Gastroesophageal sphincter (tissue), 4 donors: ENCODE data around the gene EVC2. TPM values are rescaled to one million over a fixed set of nuclear protein-coding genes. Genes with fewer than 3 reads are reported as not detected.

Experiments
- ATAC-seq: fragments of 150-250 bp; one replicate; pipeline ENCODE4 v1.9.1; 2016; ENCODE audit warnings: mild to moderate bottlenecking, moderate library complexity
- H3K27ac ChIP-seq, 4 donors: fragments of 200-600 bp; sonication (generic) in 3 of 4; 1 replicate in 3 of 4; 2 replicates in 1 of 4; pipeline ENCODE4 v1.5.1; 2016 to 2019
- H3K27me3 ChIP-seq: fragments of 200-600 bp; sonication (generic); one replicate; pipeline ENCODE4 v1.5.1; 2019
- H3K36me3 ChIP-seq, 2 donors: fragments of 200-600 bp; sonication (generic); one replicate each; pipeline ENCODE4 v1.5.1; 2019; ENCODE audit warnings: control low read depth in 1 of 2
- H3K4me1 ChIP-seq, 3 donors: fragments of 200-600 bp; sonication (generic); 1 replicate in 2 of 3; 2 replicates in 1 of 3; pipeline ENCODE4 v1.5.1; 2016 to 2019; ENCODE audit warnings: control low read depth in 2 of 3
- H3K4me3 ChIP-seq, 2 donors: fragments of 200-600 bp; sonication (generic); one replicate each; pipeline ENCODE4 v1.5.1; 2019; ENCODE audit warnings: mild to moderate bottlenecking in 1 of 2, moderate library complexity in 1 of 2
- H3K9me3 ChIP-seq, 3 donors: fragments of 200-600 bp; sonication (generic); one replicate each; pipeline ENCODE4 v1.5.1; 2017 to 2019; ENCODE audit warnings: control low read depth in 2 of 3
- EP300 ChIP-seq: sonication (generic); formaldehyde crosslinking; IDR thresholded peaks from one replicate; pipeline ENCODE4 v1.6.1; 2017; ENCODE audit warnings: antibody characterized with exemption, mild to moderate bottlenecking
- POLR2A ChIP-seq, 2 donors: fragments of 450-650 bp; IDR thresholded peaks; one replicate each; pipeline ENCODE4 v1.6.1; 2017; ENCODE audit warnings: antibody characterized with exemption in 2 of 2, mild to moderate bottlenecking in 2 of 2, moderate library complexity in 1 of 2
- POLR2AphosphoS5 ChIP-seq: sonication (generic); formaldehyde crosslinking; IDR thresholded peaks from one replicate; pipeline ENCODE4 v1.6.1; 2017; ENCODE audit warnings: antibody characterized with exemption
- WGBS, 2 donors: methylation state at CpG; one replicate each; pipeline ENCODE4 v1.1.5; 2018; ENCODE audit warnings: low coverage in 1 of 2; 5-methylcytosine and 5-hydroxymethylcytosine counted together
- total RNA-seq, 4 donors: library from RNA; depleted of rRNA; stranded (reverse); fragments of >200 nt; gene quantifications; one replicate each; pipeline ENCODE4 v1.1.0, GENCODE V29; 2016
- TF ChIP-seq, protein P1 (sequence below), 4 experiments: fragments of 200-600 bp in 2 of 4; fragments of 450-650 bp in 2 of 4; sonication (generic) in 1 of 4; IDR thresholded peaks; one replicate each; pipeline ENCODE4 v1.5.1; 2017 to 2019; ENCODE audit warnings: antibody characterized with exemption in 4 of 4, mild to moderate bottlenecking in 2 of 4, moderate library complexity in 2 of 4

The EVC2 gene
- total RNA-seq, 4 donors from 2014 or later, result 9.3 to 16.3 (median 12.4) TPM

DNA sequence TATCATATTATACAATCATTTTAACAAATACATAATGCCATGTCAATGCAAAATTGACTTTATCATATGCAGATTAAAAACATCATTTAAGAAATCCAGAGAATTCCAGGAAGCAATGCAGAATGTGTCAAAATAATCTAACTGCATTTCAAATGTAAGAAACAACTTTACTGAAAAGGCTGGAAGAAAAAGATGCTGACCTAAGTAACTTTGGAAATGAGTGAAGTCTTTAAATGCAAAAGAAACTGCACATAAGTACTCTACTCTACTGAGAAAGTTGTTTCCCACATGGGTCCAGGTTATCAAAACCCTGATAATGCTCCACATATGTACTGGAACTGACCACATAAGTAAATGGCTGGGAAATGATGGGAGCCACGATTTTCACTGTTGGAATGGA is 149.9 kb downstream of the EVC2 start:
- Histone ChIP-seq H3K4me3 (no peak overlapping the region), H3K4me1 (no peaks in the 10 kb centered on the region), H3K27ac (no peak overlapping the region), H3K9me3 (no peaks in the 10 kb centered on the region), H3K36me3 (peaks cover 0 to 81% of the 10 kb centered on the region in 2 donors), H3K27me3 (no peaks in the 10 kb centered on the region)
- TF ChIP-seq EP300 (no peak), POLR2AphosphoS5 (no peak), POLR2A (IDR thresholded peaks at IDR 0.05) (no peak)
- TF ChIP-seq, protein P1, sequence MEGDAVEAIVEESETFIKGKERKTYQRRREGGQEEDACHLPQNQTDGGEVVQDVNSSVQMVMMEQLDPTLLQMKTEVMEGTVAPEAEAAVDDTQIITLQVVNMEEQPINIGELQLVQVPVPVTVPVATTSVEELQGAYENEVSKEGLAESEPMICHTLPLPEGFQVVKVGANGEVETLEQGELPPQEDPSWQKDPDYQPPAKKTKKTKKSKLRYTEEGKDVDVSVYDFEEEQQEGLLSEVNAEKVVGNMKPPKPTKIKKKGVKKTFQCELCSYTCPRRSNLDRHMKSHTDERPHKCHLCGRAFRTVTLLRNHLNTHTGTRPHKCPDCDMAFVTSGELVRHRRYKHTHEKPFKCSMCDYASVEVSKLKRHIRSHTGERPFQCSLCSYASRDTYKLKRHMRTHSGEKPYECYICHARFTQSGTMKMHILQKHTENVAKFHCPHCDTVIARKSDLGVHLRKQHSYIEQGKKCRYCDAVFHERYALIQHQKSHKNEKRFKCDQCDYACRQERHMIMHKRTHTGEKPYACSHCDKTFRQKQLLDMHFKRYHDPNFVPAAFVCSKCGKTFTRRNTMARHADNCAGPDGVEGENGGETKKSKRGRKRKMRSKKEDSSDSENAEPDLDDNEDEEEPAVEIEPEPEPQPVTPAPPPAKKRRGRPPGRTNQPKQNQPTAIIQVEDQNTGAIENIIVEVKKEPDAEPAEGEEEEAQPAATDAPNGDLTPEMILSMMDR (IDR thresholded peaks at IDR 0.05), result no peak
- no peak for ATAC-seq
- WGBS, 2 donors, result 67 to 75% methylated on average over 1 of the region's 1 CpG

DNA sequence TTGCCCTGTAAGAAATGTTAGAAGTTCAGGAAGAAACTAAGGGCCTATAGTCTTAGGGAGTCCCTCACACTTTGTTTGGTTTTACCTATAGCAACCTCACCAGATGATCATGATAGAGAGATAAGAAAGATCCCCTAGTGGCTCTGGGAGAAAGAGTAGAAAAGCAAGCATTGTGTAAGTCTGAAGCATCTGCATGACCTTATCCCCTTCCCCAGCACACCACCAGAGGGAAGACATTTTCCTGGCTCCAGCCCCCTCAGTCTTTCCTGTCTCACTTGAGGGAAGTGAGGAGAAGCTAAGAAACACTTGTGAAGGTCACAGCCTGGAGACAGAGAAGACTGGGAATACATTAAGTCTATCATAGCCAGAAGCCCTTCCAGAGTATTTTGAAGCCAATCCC is 154.0 kb downstream of the EVC2 start:
- peaks cover 0 to 11% (median 0%) of the 10 kb centered on the region in 3 donors for H3K9me3 ChIP-seq
- no peak overlapping the region for H3K4me3 ChIP-seq
- no peak for TF ChIP-seq POLR2A (IDR thresholded peaks at IDR 0.05)
- TF ChIP-seq EP300, result no peak
- TF ChIP-seq, protein P1 (IDR thresholded peaks at IDR 0.05), result no peak
- TF ChIP-seq POLR2AphosphoS5, result no peak
- ATAC-seq, result no peak
- H3K4me1 ChIP-seq, result no peaks in the 10 kb centered on the region
- H3K27me3 ChIP-seq, result no peaks in the 10 kb centered on the region
- H3K36me3 ChIP-seq, result peaks cover 0 to 81% of the 10 kb centered on the region in 2 donors
- no peak overlapping the region for H3K27ac ChIP-seq

DNA sequence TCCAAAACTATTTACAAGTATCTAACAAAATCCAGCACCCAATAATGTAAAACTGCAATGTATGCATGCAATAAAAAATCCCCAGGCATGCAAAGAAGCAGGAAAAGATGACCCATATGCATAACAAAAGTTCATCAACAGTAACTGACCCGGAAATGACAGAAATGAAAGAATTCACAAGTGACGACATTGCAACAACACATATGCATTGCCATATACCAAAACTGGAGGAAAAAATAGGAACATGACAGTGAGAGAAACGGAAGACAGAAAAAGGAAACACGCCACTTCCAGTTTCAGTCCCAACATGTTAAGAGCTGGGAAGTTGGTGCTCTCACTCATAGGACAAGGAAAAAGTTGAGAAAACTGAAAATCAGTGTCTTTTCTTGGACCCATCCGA is 154.6 kb downstream of the EVC2 start:
- TF ChIP-seq POLR2AphosphoS5 (no peak), POLR2A (IDR thresholded peaks at IDR 0.05) (no peak), EP300 (no peak)
- TF ChIP-seq, protein P1 (IDR thresholded peaks at IDR 0.05), result no peak
- Histone ChIP-seq H3K4me1 (no peaks in the 10 kb centered on the region), H3K9me3 (peaks cover 0 to 11% (median 0%) of the 10 kb centered on the region in 3 donors), H3K27ac (no peak overlapping the region), H3K27me3 (no peaks in the 10 kb centered on the region), H3K36me3 (peaks cover 0 to 78% of the 10 kb centered on the region in 2 donors), H3K4me3 (no peak overlapping the region)
- ATAC-seq, result no peak
- 77 to 81% methylated on average over 5 of the region's 5 CpGs for WGBS, 2 donors

DNA sequence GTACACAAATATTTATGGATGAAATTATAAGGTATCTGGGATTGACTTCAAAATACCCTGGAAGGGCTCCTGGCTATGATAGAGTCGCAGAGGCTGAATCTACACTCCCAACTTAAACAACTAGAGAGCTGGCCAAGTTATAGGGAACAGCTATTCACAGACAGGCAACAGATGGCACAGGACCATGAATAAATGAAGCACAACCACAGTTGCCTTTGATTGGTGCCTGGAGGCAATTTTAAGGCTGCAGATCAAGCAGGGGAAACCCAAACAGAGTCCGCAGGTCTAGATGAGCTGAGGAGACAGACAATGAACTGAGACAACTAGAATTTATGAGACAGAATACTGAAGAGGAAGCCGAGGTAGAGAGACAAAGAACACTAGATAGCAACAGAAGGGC is 155.9 kb downstream of the EVC2 start:
- Histone ChIP-seq H3K27me3 (no peaks in the 10 kb centered on the region), H3K4me3 (no peak overlapping the region), H3K36me3 (peaks cover 0 to 78% of the 10 kb centered on the region in 2 donors), H3K9me3 (peaks cover 0 to 11% (median 0%) of the 10 kb centered on the region in 3 donors), H3K27ac (no peak overlapping the region), H3K4me1 (no peaks in the 10 kb centered on the region)
- ATAC-seq, result no peak
- 86 to 90% methylated on average over 3 of the region's 3 CpGs for WGBS, 2 donors
- no peak for TF ChIP-seq EP300
- TF ChIP-seq, protein P1 (IDR thresholded peaks at IDR 0.05), result no peak
- no peak for TF ChIP-seq POLR2AphosphoS5
- no peak for TF ChIP-seq POLR2A (IDR thresholded peaks at IDR 0.05)

DNA sequence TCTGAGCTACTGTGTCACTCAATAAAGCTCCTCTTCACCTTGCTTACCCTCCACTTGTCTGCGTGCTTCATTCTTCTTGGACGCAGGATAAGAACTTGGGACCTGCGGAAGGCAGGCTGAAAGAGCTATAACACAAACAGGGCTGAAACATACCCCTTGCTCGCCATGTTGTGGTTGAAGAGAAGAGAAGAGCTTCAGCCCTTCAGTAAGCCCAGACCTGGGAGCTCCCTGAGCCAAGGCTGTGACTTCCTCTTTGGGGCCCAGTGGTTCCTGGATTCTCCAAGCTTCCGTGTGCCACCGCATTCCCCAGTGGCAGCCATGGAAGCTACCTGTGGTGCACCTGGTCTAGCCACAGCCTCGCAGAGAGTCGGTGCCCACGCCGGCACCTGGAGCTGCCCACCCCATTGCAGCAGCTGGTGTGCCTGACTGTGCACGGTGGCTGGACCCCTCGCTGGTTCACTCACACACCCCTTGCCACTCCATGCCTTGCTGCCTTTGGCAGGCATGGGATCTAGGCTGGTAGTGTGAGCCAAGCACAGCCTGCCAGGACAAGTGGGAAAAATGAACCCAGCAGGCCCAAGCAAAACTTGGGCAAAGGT is 160.6 kb downstream of the EVC2 start:
- no peaks in the 10 kb centered on the region for H3K4me1 ChIP-seq
- no peak for TF ChIP-seq EP300
- TF ChIP-seq, protein P1 (IDR thresholded peaks at IDR 0.05), result no peak
- no peak for TF ChIP-seq POLR2A (IDR thresholded peaks at IDR 0.05)
- TF ChIP-seq POLR2AphosphoS5, result no peak
- WGBS, 2 donors, result no CpG with 5 or more reads among the region's 12 CpGs
- H3K36me3 ChIP-seq, result peaks cover 0 to 48% of the 10 kb centered on the region in 2 donors
- no peaks in the 10 kb centered on the region for H3K27me3 ChIP-seq
- ATAC-seq, result no peak
- peaks cover 0 to 11% (median 0%) of the 10 kb centered on the region in 3 donors for H3K9me3 ChIP-seq
- no peak overlapping the region for H3K27ac ChIP-seq
- no peak overlapping the region for H3K4me3 ChIP-seq
